NCI-H1694 (cell line): Measurements from ENCODE around the gene RNF167.

Experiments
- DNase-seq: peaks from one replicate; lab custom pipeline; 2025; lab: John Stamatoyannopoulos, UW

The RNF167 gene

DNA sequence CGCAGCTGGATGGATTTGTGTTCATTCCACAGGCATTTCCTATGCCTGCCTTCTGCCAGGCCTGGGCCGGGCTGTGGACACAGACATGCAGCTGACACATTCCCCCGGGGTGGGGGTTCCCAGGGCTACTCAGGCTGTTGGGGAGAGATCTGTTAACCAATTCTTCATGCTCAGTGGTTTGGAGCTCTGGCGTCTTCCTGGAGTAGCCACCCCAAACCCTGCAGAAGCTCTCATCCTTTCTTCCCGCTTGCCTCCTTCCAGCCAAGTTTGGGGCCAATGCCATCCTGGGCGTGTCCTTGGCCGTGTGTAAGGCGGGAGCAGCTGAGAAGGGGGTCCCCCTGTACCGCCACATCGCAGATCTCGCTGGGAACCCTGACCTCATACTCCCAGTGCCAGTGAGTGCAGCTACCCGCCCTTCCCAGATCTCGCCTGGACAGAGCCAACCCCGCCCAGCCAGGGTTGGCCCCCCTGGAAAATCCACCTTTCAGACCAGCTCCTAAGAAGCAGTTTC, 13.4 kb downstream of the RNF167 start:
- DNase-seq: no peak

DNA sequence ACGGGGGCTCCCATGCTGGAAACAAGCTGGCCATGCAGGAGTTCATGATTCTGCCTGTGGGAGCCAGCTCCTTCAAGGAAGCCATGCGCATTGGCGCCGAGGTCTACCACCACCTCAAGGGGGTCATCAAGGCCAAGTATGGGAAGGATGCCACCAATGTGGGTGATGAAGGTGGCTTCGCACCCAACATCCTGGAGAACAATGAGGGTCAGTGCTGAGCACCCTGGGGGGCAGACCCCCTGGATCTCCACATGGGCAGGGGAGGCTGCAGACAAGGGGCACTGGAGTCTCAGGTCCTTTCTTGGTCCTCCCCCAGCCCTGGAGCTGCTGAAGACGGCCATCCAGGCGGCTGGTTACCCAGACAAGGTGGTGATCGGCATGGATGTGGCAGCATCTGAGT, 15.0 kb downstream of the RNF167 start:
- no peak for DNase-seq

DNA sequence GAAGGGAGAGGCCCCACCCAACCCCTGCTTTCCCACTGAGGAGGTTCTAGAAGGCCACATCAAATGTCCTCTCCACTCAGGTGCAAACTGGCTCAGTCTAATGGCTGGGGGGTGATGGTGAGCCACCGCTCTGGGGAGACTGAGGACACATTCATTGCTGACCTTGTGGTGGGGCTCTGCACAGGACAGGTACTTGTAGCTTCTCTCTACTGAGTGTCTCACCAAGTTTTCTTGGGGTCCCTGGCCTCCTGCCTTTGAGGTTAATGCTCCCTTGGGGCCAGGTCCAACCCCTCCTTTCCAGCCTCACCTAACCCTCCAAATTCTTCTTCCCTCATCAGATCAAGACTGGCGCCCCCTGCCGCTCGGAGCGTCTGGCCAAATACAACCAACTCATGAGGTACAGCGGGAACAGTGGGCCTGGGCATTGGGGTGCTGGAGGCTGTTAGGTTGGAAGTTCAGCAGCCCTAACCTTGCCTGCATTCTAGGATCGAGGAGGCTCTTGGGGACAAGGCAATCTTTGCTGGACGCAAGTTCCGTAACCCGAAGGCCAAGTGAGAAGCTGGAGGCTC, 16.5 kb downstream of the RNF167 start:
- DNase-seq: no peak

DNA sequence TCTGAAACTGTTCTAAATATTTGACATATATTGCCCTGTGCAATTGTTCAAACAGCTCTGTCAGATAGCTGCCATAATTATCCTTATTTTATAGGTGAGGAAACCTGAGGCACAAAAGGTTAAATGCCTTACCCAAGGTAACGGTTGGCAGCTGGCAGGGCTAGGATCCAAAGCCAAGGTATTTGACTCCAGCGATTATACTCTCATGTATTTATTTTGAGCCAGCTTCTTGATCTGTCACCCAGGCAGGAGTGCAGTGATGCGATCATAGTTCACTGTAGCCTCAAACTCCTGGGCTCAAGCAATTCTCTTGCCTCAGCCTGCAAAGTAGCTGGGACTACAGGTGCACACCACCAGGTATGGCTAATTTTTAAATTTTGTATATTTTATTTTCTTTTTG, 18.0 kb downstream of the RNF167 start:
- no peak for DNase-seq

DNA sequence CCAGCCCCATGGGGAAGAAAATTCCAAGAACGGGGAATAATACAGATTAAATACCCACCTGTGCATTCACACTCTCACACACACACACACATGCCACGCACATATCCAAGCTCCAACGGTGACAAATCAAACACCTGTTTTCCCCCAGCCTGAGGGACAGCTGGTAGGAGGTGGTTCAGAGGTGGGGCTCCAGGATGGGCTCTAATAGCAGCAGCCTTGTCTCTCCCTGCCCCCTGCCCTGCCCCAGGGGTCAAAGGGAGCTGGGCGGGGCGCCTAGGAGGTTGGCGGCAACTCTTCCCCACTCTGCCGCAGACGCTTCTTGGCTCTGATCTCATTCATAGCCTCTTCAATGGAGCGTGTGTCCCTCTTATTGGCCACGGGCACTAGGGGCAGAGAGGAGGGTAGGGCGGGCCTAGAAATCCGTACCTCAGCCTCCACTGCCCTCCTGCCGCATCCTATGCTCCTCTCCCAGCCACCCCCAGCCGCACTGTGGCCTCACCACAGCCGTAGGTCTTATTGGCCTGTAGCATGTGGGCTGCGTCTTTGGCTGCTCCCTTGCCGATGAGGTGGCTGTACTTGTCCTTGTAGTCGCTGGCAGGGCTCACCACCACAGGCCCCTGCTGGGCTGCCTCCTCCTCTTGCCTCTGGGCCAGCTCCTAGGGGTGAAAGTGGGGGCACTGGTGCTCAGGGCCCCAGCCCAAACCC, 19.3 kb downstream of the RNF167 start:
- DNase-seq: no peak

DNA sequence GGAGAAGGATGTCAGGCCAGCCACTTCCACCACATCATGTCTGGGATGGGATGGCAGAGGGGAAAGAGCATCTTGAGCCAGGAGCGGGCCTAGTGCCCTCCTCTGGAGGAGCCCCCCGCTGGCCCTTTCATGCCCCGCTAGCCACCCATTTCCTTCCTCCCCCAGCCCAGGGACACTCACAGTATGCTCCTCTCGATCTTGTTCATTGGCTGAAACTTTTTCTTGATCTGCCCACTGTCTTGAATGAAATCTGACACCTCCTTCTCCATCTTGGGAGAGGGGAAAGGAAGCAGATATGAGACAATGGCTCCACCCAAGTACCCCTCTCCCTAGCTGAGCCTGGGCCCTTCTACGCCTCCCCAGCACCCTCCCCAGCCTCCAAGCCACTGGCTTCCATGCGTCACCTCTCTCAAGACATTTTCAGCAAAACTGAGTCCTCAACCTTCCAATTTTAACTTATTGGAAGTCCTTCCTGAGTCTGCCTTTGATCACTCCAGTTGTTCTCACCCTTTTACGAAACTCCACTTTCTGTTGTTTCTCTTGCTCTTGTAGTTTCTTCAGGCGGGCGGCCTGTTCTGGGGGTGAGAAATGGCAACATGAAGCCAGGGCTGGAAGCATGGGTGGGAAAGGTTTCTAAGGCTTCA, 20.3 kb downstream of the RNF167 start:
- DNase-seq: no peak

DNA sequence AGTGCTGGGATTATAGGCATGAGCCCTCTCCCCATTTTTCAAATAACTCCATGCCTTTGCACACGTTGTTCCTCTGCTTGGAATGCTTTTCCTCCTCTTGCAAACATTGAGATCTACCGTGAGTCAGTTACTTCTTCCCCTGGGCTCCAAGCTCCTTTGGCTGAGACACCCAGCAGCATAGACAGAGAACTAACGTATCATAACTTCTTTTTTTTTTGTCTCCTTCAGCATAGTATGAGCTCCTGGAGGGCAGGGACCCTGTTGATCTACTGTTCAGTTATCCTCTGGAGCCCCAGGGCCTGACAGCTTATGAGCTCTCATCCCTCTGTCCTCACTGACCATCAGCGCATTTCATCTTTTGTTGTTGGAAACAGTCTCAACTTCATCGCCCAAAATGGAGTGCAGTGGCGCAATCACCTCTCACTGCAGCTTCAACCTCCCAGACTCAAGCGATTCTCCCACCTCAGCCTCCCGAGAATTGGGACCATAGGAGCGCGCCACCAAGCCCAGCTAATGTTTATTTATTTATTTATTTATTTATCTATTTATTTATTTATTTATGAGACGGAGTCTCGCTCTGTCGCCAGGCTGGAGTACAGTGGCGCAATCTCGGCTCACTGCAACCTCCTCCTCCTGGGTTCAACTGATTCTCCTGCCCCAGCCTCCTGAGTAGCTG, 25.4 kb downstream of the RNF167 start:
- no peak for DNase-seq

DNA sequence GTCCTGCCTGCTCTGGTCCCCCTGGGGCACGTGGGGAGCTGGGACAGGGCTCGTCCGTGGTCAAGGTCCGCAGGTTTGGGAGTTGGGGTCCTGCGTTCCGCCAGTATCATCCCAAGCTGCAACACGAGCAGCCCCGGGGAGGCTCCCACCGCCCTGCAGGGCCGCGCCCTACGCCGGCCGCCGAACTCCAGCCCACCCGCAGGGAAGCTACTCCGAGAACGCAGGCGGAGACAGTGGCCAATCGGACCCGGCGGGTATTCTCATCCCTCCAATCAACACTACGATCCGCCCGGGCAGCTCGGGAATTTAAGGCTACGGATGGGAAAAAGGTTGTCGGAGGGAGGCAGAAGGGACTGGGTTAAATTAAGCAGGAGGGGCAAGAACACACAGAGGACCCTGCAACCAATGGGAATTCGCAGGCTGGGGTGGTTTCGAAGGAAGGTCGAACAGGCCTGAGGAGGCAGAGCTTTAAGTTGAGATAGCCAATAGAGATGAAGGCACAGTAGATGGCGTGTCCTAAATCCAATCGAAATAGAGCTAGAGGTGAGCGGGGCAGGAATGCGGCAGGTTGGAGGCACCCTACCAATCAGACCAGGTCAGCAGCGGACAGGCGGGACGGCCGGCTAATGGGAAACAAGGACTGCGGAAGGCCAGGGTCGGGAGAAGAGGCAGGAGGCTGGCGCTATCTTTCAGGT, 26.9 kb downstream of the RNF167 start:
- DNase-seq: peak; percentile 99

DNA sequence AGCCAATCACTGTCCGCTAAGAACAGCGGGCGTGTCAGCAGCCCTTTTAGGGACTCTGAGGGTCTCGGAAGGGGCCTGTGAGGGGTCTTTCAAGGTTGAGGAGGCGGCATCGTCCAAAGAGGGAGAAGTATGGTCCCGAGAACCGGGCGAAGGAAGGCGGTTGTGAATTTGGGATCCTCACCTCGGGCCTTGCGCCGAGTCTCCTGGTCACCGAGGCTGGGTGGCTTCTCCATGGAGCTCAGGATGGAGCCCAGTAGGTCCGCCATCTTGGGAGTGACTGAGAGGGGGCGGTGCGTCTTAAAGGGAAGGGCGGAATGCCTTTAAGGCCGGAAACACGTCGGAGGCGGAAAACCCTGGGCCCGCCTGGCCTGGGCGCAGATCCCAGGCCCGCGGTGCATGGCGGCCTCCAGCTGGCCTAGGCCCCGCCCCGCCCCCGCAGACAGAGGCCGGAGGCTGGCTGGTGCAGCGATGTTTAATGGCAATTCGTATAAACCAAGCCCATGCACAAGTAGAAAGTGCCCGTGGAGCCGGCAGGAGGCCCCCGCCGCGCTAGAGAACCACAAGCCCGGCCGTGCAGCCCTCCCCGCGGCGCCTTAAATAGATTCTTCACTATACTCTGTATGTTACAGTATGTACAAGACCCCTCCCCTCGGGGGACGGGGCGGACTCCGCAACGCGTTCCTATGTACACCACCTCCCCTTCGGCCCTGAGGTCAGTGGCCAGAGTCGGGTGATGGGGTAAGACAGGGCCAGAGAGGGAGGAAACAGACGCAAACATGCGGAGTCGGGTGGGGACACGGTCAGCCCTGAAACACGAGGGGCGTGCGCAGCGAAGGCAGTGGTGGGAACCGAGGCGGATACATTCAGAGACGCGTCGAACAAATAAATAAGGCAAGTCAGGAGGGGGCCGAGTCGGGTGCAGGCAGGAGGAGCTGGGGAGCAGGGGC, 27.7 kb downstream of the RNF167 start, which contains the start of gene SPAG7:
Gene SPAG7 (minus strand): TSS at position 279 of the 947 bp plus-strand sequence. CDS start 13 bp downstream, at position 266.
- peak; percentile 93 for DNase-seq

DNA sequence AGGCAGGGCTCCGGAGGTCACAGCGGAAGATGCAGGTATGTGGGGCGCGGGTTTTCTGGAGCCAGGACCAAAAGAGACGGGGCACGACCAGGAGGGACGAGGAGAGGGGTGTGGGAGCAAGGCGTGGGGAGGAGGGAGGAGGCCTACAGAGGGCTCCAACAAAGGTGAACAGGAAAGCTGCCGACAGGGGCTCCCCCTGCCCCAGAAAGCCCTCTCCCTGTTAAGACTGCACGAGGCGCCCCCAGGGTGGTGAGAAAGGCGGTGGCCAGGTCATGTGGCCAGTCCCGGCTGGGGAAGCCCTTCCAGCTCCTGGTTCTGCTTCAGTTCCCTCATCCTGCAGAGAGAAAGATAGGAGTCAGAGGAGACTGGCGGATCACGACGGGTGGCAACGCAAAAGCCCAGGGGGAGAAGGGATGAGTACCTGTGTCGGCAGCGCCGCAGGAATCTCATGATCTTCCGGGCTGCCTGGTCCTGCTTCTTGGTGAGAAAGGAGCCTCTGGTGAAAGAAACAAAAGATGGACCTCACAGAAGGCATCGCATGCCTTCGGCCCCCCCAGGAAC, 28.5 kb downstream of the RNF167 start:
- no peak for DNase-seq

DNA sequence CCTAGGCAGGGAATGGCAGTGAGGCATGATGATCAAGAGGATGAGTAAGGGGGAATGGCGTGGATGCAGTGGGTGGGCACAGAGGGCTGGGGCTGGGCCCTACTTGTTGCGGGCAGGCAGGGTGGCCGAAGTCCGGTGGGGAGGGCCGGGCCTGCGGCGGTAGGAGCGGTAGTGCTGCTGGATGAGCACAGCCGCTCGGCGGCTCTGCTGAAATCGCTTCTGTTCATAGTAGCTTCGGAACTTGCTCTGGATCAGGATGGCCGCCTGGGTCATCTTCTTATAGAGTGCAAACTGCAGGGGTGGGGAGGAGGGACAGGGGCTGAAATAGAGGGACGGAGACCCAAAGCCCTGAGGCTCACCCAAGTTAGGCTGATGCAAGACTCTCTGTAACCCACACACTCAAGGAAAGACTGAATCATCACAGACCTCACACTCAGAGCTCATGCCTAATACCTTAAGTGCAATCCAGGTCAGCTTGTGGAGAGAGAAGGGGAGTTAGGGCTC, 29.0 kb downstream of the RNF167 start:
- no peak for DNase-seq

DNA sequence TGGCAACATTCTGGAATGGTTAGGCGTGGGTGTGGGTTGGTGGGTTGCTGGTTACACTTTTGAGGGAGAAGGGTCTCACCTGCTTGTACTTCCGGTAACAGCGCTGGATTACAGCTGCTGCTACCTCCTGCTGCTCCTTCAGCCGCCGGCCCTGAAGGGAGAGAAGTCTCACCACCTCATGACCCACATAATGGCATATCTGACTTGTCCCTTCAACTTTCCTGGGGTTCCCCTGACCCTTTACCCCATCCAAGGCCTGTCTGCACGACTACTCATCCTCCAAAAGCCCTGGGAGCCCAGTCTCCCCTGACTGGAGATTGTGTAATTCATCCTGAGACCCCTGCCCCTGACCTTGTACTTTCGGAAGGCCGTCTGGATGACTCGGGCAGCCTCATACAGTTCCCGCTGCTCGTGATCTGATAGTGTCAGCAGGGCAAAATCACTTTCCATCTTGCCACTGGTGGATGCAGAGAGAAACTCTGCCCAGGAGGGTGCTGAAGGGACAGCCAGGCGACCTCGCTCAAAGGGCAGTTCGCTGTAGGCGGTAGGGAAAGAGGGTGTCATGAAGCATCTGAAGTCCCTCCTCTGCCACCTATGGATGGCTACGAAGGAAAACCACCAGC, 29.6 kb downstream of the RNF167 start:
- DNase-seq: no peak

DNA sequence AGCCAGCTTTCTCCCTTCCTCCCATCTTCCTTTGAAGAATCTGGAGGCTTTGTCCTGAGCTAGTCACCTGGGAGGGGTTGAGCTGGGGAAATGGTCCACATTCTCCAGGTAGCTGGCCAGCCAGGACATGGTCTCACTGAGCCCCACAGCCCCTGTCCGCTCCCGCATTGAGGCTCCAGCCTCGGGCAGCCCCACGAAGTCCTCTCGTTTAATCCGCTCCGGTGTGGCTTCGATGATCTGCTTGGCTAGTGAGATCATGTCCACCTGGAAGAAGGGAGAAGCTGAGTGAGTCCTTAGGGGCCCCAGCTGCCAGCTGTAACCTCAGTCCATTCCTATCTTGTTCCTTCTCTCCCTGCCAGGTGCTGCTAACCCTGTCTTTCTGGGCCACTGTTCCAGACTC, 30.2 kb downstream of the RNF167 start:
- DNase-seq: no peak

DNA sequence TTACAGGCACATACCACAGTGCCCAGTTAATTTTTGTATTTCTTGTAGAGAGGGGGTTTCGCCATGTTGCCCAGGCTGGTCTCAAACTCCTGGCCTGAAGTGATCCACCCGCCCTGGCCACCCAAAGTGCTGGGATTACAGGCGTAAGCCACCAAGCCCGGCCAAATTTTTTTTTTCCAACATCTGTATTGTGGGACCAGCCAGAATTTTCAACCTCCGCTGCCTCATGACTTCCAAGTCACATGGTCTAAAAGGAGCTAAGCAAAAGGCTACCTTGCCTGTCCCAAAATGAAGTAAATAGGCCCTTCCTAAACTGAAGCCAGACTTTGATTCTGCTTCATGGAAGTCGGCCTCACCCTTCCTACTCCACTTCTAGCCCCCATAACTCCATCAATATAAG, 31.8 kb downstream of the RNF167 start:
- DNase-seq: no peak

DNA sequence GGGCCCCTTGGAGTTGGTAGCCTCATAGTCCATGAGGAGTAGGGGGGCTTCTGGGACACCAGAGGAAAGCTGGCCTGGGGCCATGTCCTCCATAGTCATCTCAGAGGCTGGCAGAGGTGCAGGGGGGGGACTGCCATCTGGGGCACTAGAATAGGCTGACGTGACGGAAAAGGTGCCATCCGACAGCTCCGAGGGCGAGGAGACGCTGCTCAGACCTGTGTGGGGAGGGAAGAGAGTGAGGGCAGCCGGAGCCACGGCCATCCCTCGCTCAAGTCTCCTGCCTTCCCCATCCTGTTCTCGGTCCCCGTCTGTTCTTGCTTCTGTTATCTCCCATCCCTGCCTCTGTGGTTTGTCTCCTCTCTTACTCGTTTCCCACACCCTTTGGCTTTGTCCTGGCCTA, 32.3 kb downstream of the RNF167 start:
- DNase-seq: no peak

DNA sequence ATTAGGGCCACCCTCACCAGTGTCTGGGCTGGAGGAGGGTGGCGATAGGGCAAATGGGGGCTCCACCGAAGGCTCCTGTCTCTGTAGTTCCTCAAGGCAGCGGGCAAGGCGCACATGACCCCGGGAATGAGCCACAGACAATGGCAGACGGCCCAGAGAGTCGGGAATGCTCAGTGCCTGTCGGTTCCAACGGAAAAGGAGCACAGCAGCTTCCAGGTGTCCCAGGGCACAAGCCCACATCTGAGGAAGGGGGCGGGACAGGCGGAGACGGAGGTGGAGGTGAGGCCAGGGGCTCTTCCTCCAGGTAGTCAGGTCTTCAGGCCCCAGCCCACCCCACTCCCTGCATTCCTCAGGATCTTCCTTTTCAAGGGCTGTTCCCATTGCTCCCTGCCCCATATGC, 32.7 kb downstream of the RNF167 start:
- no peak for DNase-seq

DNA sequence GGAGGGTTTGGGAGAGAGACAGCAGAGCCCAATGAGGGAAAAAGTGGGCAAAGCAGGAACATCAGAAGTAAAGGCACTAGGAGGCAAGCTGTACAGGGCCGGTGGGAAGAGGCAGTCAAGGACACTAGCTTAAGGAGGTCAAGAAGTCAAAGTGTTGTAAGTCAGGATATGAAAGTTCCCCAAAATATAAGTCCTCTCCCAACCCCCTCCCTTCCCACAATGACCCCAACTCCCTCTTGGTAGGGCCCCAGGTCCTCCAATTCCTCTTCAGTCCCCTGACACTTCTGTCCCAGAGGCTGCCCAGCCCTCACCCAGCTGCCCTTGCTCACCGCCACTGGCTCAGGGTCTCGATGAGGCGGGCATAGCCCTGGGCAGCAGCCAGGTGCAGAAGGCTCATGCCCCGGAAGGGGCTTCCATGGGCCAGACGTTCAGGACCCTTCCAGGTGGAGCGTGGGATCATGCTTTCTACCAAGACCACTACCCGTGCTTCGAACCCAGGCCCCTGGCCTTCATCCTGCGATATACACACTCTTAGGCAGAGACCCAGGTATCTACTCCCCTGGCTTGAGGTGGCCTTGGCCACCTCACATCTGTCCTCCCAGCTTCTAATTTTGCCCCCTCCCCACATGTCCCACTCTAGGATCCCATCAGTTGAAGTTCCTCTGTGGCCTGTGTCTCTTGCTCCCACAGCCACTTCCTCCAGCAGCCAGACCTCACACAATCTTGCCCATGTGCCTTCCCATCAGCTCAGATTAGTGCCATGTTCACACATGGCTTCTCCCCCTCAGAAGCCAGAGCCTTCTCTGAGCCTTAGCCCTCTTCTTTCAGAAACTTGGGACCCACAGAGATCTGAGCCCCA, 33.4 kb downstream of the RNF167 start:
- no peak for DNase-seq

DNA sequence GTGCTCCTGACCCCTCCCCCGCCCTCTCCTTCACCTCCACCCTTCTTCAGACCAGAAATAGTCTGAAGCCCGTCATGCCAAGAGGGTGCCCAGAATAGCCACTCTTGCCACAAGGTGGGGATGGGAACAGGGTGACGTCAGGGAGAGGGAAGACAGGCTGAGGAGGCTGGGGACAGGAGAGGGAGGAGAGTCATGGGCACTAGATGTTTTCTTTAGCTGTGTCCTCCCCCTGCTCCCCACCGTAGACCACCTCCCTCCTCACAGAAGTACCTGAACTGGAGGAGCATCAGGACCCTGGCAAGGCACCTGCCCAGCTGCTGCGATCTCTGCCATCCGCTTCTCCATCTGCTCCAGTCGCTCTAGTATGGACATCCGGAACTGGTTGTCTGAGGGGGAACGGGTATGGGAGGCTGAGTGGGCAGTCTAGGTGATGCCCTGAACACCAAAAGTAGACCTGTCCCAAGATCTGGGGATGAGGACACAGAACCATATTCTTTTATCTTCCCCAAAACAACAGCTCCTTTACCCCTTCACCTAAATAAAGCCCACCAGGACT, 34.1 kb downstream of the RNF167 start:
- no peak for DNase-seq

DNA sequence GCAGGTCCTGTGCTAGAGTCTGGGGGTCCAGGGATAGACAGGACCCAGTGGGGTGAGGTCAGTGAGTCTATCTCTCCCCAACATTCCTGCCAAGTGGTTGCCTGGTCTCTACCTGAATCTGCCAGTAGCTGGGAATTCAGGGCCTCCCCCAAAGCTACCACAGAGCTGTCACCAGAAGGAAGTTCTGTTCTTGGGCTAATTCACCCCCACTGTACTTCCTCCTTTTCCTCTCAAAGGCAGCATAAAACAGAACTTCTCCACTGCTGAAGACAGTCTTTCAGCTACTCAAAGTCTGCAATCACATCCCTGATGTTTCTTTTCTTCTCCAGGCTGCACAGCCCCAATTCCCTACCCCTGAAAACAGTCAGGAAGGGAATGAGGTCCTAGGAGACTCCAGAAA, 38.7 kb downstream of the RNF167 start:
- DNase-seq: no peak
